H1 (cell line): ENCODE measurements around the gene PCDHA5. TPM values are rescaled to one million over a fixed set of nuclear protein-coding genes. Genes with fewer than 3 reads are reported as not detected.

Experiments
- CTCF ChIA-PET: fragments of 300-600 bp; sonication (Branson Sonifier 250); formaldehyde crosslinking; loops from one replicate; lab custom pipeline; 2021; ENCODE audit not compliant: partially characterized antibody; lab: Charles Lee
- POLR2A ChIA-PET: fragments of 300-600 bp; sonication (Branson Sonifier 250); formaldehyde crosslinking; loops from one replicate; lab custom pipeline; 2021; ENCODE audit warnings: inconsistent platforms; ENCODE audit not compliant: partially characterized antibody; lab: Charles Lee
- DNase-seq, 2 experiments: peaks; one replicate each; pipeline versions ENCODE4 v3.0.0 to v3.0.0-alpha.2; 2010 to 2022; ENCODE audit warnings: low spot score in 2 of 2, low read depth in 1 of 2, mixed read lengths in 1 of 2
- FAIRE-seq: peaks from 2 replicates; lab custom pipeline; 2011; peaks lifted over from hg19 to GRCh38; lab: Jason Lieb, UNC
- H2AFZ ChIP-seq: 2 replicates; pipeline ENCODE4 v1.8.1; 2012; ENCODE audit warnings: low read length, inconsistent platforms
- H2AK5ac ChIP-seq: 2 replicates; pipeline ENCODE4 v1.6.1; 2013; ENCODE audit warnings: low read depth, low read length
- H2BK120ac ChIP-seq: replicated peaks from 2 replicates; pipeline ENCODE3; 2013; ENCODE audit warnings: low read depth, low read length, inconsistent platforms
- H2BK12ac ChIP-seq: 2 replicates; pipeline ENCODE4 v1.6.1; 2013; ENCODE audit warnings: low read depth, low read length
- H2BK15ac ChIP-seq: 2 replicates; pipeline ENCODE4 v1.6.1; 2013; ENCODE audit warnings: low read length
- H2BK20ac ChIP-seq: 2 replicates; pipeline ENCODE4 v1.6.1; 2013; ENCODE audit warnings: low read length
- H2BK5ac ChIP-seq: 2 replicates; pipeline ENCODE4 v1.6.1; 2013; ENCODE audit warnings: low read depth, low read length
- H3K14ac ChIP-seq: 2 replicates; pipeline ENCODE4 v1.6.1; 2013; ENCODE audit warnings: inconsistent platforms; ENCODE audit not compliant: insufficient read length
- H3K18ac ChIP-seq: 2 replicates; pipeline ENCODE4 v1.6.1; 2013; ENCODE audit warnings: low read length; ENCODE audit errors: extremely low read depth
- H3K23ac ChIP-seq: 2 replicates; pipeline ENCODE4 v1.6.1; 2013; ENCODE audit warnings: inconsistent platforms; ENCODE audit not compliant: insufficient read length
- H3K23me2 ChIP-seq: 2 replicates; pipeline ENCODE4 v1.6.1; 2013; ENCODE audit warnings: low read depth, low read length
- H3K27ac ChIP-seq: 2 replicates; pipeline ENCODE4 v1.6.1; 2011; ENCODE audit warnings: low read depth, low read length, inconsistent platforms
- H3K27me3 ChIP-seq, 4 experiments: replicated peaks in 1 of 4; 1 replicate in 1 of 4; 2 replicates in 3 of 4; pipeline versions ENCODE4 v1.6.1 to v1.8.1; 2011 to 2013; ENCODE audit warnings: low read length in 3 of 4, mild to moderate bottlenecking in 3 of 4, inconsistent platforms in 2 of 4, mixed read lengths in 2 of 4, moderate library complexity in 1 of 4; ENCODE audit not compliant: control insufficient read depth in 3 of 4, insufficient read depth in 3 of 4; ENCODE audit errors: extremely low read depth in 1 of 4
- H3K36me3 ChIP-seq, 4 experiments: 2 replicates each; pipeline versions ENCODE4 v1.6.1 to v1.8.1; 2011 to 2013; ENCODE audit warnings: mild to moderate bottlenecking in 4 of 4, low read length in 3 of 4, moderate library complexity in 2 of 4, control low read depth in 1 of 4, inconsistent platforms in 1 of 4; ENCODE audit not compliant: insufficient read depth in 4 of 4, control insufficient read depth in 2 of 4
- H3K4ac ChIP-seq: replicated peaks from 2 replicates; pipeline ENCODE3; 2013; ENCODE audit warnings: low read length, low read depth, mixed read lengths, inconsistent platforms; ENCODE audit not compliant: insufficient read length
- H3K4me1 ChIP-seq, 4 experiments: replicated peaks in 1 of 4; 1 replicate in 1 of 4; 2 replicates in 3 of 4; pipeline versions ENCODE4 v1.6.1 to v1.8.1; 2011 to 2013; ENCODE audit warnings: low read length in 3 of 4, inconsistent platforms in 2 of 4, mixed read lengths in 1 of 4; ENCODE audit not compliant: insufficient read depth in 4 of 4, control insufficient read depth in 3 of 4
- H3K4me2 ChIP-seq, 2 experiments: 2 replicates each; pipeline versions ENCODE4 v1.6.1 to v1.8.1; 2011 to 2013; ENCODE audit warnings: low read depth in 2 of 2, low read length in 2 of 2, control low read depth in 1 of 2, inconsistent platforms in 1 of 2, mild to moderate bottlenecking in 1 of 2; ENCODE audit not compliant: insufficient read depth in 1 of 2
- H3K4me3 ChIP-seq, 4 experiments: fragments of 200-600, 300-600 bp in 1 of 4; sonication (generic), shearing (Covaris generic), sonication (Bioruptor Twin) in 1 of 4; 2 replicates each; pipeline versions ENCODE4 v1.5.1 to v1.8.1; 2011 to 2016; ENCODE audit warnings: low read length in 4 of 4, low read depth in 3 of 4, control low read depth in 2 of 4, inconsistent platforms in 2 of 4, mild to moderate bottlenecking in 2 of 4, mixed read lengths in 1 of 4, moderate library complexity in 1 of 4; ENCODE audit not compliant: insufficient read depth in 2 of 4; ENCODE audit errors: extremely low read depth in 1 of 4
- H3K56ac ChIP-seq: replicated peaks from 2 replicates; pipeline ENCODE3; 2013; ENCODE audit warnings: low read depth, mild to moderate bottlenecking, mixed read lengths, low read length, inconsistent platforms; ENCODE audit not compliant: insufficient read length
- H3K79me1 ChIP-seq: 2 replicates; pipeline ENCODE4 v1.6.1; 2013; ENCODE audit warnings: low read depth, low read length, control low read depth
- H3K79me2 ChIP-seq, 2 experiments: 2 replicates each; pipeline versions ENCODE4 v1.6.1 to v1.8.1; 2012 to 2013; ENCODE audit warnings: low read length in 2 of 2, mild to moderate bottlenecking in 2 of 2, inconsistent platforms in 1 of 2; ENCODE audit not compliant: insufficient read depth in 2 of 2, control insufficient read depth in 1 of 2
- H3K9ac ChIP-seq, 4 experiments: replicated peaks in 1 of 4; 1 replicate in 1 of 4; 2 replicates in 3 of 4; pipeline versions ENCODE4 v1.6.1 to v1.8.1; 2011 to 2013; ENCODE audit warnings: low read depth in 3 of 4, low read length in 3 of 4, control low read depth in 2 of 4, mild to moderate bottlenecking in 2 of 4, moderate library complexity in 2 of 4, inconsistent platforms in 1 of 4; ENCODE audit errors: extremely low read depth in 1 of 4
- H3K9me3 ChIP-seq, 2 experiments: 2 replicates each; pipeline versions ENCODE4 v1.6.1 to v1.8.1; 2012 to 2013; ENCODE audit warnings: mild to moderate bottlenecking in 2 of 2, moderate library complexity in 2 of 2, control low read depth in 1 of 2, inconsistent platforms in 1 of 2, low read depth in 1 of 2, low read length in 1 of 2, mixed read lengths in 1 of 2; ENCODE audit not compliant: insufficient read depth in 2 of 2
- H4K20me1 ChIP-seq, 2 experiments: replicated peaks in 1 of 2; 2 replicates each; pipeline versions ENCODE3 to v1.8.1; 2011 to 2013; ENCODE audit warnings: inconsistent platforms in 2 of 2, low read length in 2 of 2, mild to moderate bottlenecking in 1 of 2; ENCODE audit not compliant: insufficient read depth in 2 of 2, control insufficient read depth in 1 of 2
- H4K5ac ChIP-seq: 2 replicates; pipeline ENCODE4 v1.6.1; 2013; ENCODE audit warnings: low read length, low read depth, mixed read lengths, inconsistent platforms; ENCODE audit not compliant: insufficient read length
- H4K8ac ChIP-seq: 2 replicates; pipeline ENCODE4 v1.8.0; 2013; ENCODE audit warnings: mild to moderate bottlenecking, moderate library complexity, low read length, inconsistent platforms; ENCODE audit not compliant: insufficient read depth; ENCODE audit errors: extremely low read depth
- H4K91ac ChIP-seq: replicated peaks from 2 replicates; pipeline ENCODE3; 2013; ENCODE audit warnings: low read length, mixed read lengths, inconsistent platforms; ENCODE audit not compliant: insufficient read length
- ASH2L ChIP-seq: fragments of 200-600, 300-600 bp; sonication (generic); IDR thresholded peaks from one replicate; pipeline ENCODE4 v1.7.1; 2017; ENCODE audit warnings: low read length
- BCL11A ChIP-seq, 2 experiments: IDR thresholded peaks; one replicate each; pipeline ENCODE4 v1.6.1; 2011; ENCODE audit warnings: low read depth in 2 of 2, low read length in 2 of 2, mild to moderate bottlenecking in 2 of 2
- EZH2 ChIP-seq: fragments of 200-600 bp; sonication (generic); IDR thresholded peaks from 2 replicates; pipeline ENCODE4 v1.7.1; 2012; ENCODE audit warnings: low read depth, mild to moderate bottlenecking, moderate library complexity, low read length, inconsistent platforms; ENCODE audit not compliant: severe bottlenecking
- KDM4A ChIP-seq: IDR thresholded peaks from one replicate; pipeline ENCODE4 v1.7.1; 2012; ENCODE audit warnings: low read depth, mild to moderate bottlenecking, moderate library complexity, low read length, inconsistent platforms; ENCODE audit not compliant: severe bottlenecking
- MAFK ChIP-seq: IDR thresholded peaks from 2 replicates; pipeline ENCODE4 v1.6.1; 2012; ENCODE audit warnings: low read depth, mild to moderate bottlenecking, improper control_type of control experiment, low read length
- NRF1 ChIP-seq: IDR thresholded peaks from 2 replicates; pipeline ENCODE4 v1.6.1; 2011; ENCODE audit warnings: mild to moderate bottlenecking, low read depth, low read length, improper control_type of control experiment
- RBBP5 ChIP-seq: IDR thresholded peaks from 2 replicates; pipeline ENCODE4 v1.7.1; 2012; ENCODE audit warnings: low read depth, mild to moderate bottlenecking, inconsistent platforms, low read length, moderate library complexity, borderline replicate concordance
- SIX5 ChIP-seq: IDR thresholded peaks from 2 replicates; pipeline ENCODE4 v1.6.1; 2011; ENCODE audit warnings: mild to moderate bottlenecking, low read depth, low read length
- WGBS, 2 experiments: shearing (Covaris generic) in 1 of 2; methylation state at CpG; one replicate each; pipeline versions ENCODE4 v1.1.6 to v1.1.7; 2013 to 2015; ENCODE audit warnings: low lambda C conversion rate in 2 of 2, mixed read lengths in 2 of 2, inconsistent platforms in 1 of 2, low coverage in 1 of 2, missing lambda C conversion rate in 1 of 2; ENCODE audit not compliant: insufficient replicate concordance in 2 of 2, insufficient coverage in 1 of 2, insufficient read length in 1 of 2; ENCODE audit errors: extremely low coverage in 1 of 2, missing lambda C conversion rate in 1 of 2; 5-methylcytosine and 5-hydroxymethylcytosine counted together
- polyA plus RNA-seq, 7 experiments: library from polyadenylated mRNA; depleted of rRNA in 3 of 7; stranded (reverse) in 5 of 7; unstranded in 2 of 7; fragments of >200 nt in 5 of 7; fragments of 200-250 nt in 2 of 7; gene quantifications; 1 replicate in 5 of 7; 2 replicates in 1 of 7; 4 replicates in 1 of 7; pipeline versions ENCODE4 v1.2.1 to v1.2.3, GENCODE V29; 2011 to 2013; ENCODE audit warnings: missing spikeins in 2 of 7, mixed read lengths in 2 of 7
- total RNA-seq: library from RNA; stranded (reverse); fragmentation: NEBNext Ultra II Directional; extraction: Animal tissue kit (Norgen Biotek cat#: 25700); gene quantifications from 2 replicates; pipeline ENCODE4 v1.2.1, GENCODE V29; 2021
- TF ChIP-seq, protein P1 (sequence below): IDR thresholded peaks from 2 replicates; pipeline ENCODE4 v1.6.1; 2012; ENCODE audit warnings: low read length, inconsistent platforms

The PCDHA5 gene
- total and polyA plus RNA-seq, 2 of the 8 experiments (the other 6 are each of a cell fraction or from before 2014, with no cell fraction given), result 0.33 to 0.76 TPM

DNA sequence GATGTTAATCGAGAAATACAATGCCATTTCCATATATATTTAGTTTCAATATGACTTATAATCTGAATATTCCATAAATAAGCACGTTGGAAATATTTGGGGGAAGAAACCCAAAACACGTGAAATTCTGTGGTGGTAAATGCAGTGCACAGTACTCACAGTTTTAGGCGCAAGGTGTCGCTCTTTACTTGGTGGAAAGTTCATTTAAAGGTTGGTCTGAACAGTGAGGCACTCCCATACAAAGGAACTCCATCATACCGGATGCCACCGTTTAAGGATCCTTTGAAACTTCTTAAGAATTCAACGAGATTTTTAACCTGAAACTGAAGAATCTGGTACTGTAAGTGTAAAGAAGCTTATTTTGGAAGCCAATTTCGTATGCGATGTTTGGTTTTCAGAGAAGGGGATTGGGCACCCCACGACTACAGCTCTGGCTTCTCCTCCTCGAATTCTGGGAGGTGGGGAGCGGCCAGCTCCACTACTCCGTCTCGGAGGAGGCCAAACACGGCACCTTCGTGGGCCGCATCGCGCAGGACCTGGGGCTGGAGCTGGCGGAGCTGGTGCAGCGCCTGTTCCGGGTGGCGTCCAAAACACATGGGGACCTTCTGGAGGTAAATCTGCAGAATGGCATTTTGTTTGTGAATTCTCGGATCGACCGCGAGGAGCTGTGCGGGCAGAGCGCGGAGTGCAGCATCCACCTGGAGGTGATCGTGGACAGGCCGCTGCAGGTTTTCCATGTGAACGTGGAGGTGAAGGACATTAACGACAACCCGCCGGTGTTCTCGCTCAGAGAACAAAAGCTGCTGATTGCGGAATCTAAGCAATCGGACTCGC lies 47.5 kb downstream of the PCDHA5 start, which contains the start of gene PCDHA11:
Gene PCDHA11, plus strand, starts transcription at position 237 of the 834 bp plus-strand sequence. Its CDS starts 147 bp downstream, at position 384.
- Histone ChIP-seq H2BK120ac (no peak within 1 kb of the TSS), H3K9ac (peak within 1 kb of the TSS; percentile 31 to 57 (median 47); a peak in 6 of 7 replicates), H3K14ac (no peak within 1 kb of the TSS), H2BK5ac (no peak within 1 kb of the TSS), H2BK20ac (no peak within 1 kb of the TSS), H2BK12ac (no peak within 1 kb of the TSS), H3K27me3 (no peaks in the 10 kb centered on the region), H3K79me2 (peaks cover 0 to 19% of the 10 kb centered on the region in 2 experiments; a peak in 2 of 4 replicates), H4K91ac (no peak within 1 kb of the TSS), H3K9me3 (peaks cover 0 to 13% of the 10 kb centered on the region in 2 experiments; a peak in 1 of 4 replicates), H3K56ac (no peak within 1 kb of the TSS), H3K79me1 (no peaks in the 10 kb centered on the region), H3K18ac (no peak within 1 kb of the TSS; the same call in 1 of the 2 replicates), H4K8ac (peak within 1 kb of the TSS; percentile 58; the same call in 1 of the 2 replicates), H3K23me2 (no peaks in the 10 kb centered on the region), H3K36me3 (peaks cover 0 to 15% (median 0%) of the 10 kb centered on the region in 4 experiments; a peak in 3 of 8 replicates), H3K4me1 (no peaks in the 10 kb centered on the region), H2BK15ac (no peak within 1 kb of the TSS), H3K27ac (peak within 1 kb of the TSS; percentile 37; the same call in 1 of the 2 replicates), H4K5ac (peak within 1 kb of the TSS; percentile 7), H3K4me3 (peak within 1 kb of the TSS; percentile 54 to 66 (median 58)), H3K4ac (no peak within 1 kb of the TSS), H2AFZ (peak within 1 kb of the TSS; percentile 11; the same call in 1 of the 2 replicates), H3K4me2 (peak within 1 kb of the TSS; percentile 37 to 47), H4K20me1 (no peaks in the 10 kb centered on the region), H3K23ac (no peak within 1 kb of the TSS), H2AK5ac (no peak within 1 kb of the TSS)
- WGBS, 2 experiments, result 41% methylated on average over 37 of the region's 41 CpGs; no CpG with 5 or more reads in 1 of the 2 experiments
- ChIA-PET CTCF (interaction anchor here (0.6 to 9.3 kb wide), 50 partner anchors 9 to 286 kb away, joined by 3 to 141 read pairs (median 5); partner anchors contain the start of genes PCDHA1, PCDHA10, PCDHA13 and PCDHA4), POLR2A (interaction anchor here (0.6 to 2.4 kb wide), 13 partner anchors 8 to 226 kb away, joined by 3 to 14 read pairs (median 6); partner anchors contain the start of genes PCDHA10, PCDHA6, PCDHB1 and PCDHB2)
- DNase-seq (no peak), FAIRE-seq (peak; percentile 63)
- no peak for TF ChIP-seq SIX5
- TF ChIP-seq, protein P1, sequence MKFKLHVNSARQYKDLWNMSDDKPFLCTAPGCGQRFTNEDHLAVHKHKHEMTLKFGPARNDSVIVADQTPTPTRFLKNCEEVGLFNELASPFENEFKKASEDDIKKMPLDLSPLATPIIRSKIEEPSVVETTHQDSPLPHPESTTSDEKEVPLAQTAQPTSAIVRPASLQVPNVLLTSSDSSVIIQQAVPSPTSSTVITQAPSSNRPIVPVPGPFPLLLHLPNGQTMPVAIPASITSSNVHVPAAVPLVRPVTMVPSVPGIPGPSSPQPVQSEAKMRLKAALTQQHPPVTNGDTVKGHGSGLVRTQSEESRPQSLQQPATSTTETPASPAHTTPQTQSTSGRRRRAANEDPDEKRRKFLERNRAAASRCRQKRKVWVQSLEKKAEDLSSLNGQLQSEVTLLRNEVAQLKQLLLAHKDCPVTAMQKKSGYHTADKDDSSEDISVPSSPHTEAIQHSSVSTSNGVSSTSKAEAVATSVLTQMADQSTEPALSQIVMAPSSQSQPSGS, result no peak
- TF ChIP-seq MAFK, result no peak
- TF ChIP-seq ASH2L, result peak; percentile 48
- TF ChIP-seq BCL11A (IDR thresholded peaks at IDR 0.05; ENCODE audit: low read depth in 2 of 2, low read length in 2 of 2), result no peak
- TF ChIP-seq KDM4A, result peak; percentile 45
- no peak for TF ChIP-seq RBBP5
- no peak for TF ChIP-seq NRF1
- no peak for TF ChIP-seq EZH2
